Stimulated activated CD4-positive, alpha-beta T cell treated with anti-CD3 and anti-CD28 coated beads, Interleukin-1b, Interleukin-23, amount 100 ng/mL, for 24 hours (primary cell): ENCODE measurements around the gene DDX31.

Source experiments
- DNase-seq, 4 experiments: peaks; one replicate each; pipeline ENCODE4 v3.0.0-alpha.2; 2020; ENCODE audit warnings: low read depth in 4 of 4, low spot score in 1 of 4

The DDX31 gene

DNA sequence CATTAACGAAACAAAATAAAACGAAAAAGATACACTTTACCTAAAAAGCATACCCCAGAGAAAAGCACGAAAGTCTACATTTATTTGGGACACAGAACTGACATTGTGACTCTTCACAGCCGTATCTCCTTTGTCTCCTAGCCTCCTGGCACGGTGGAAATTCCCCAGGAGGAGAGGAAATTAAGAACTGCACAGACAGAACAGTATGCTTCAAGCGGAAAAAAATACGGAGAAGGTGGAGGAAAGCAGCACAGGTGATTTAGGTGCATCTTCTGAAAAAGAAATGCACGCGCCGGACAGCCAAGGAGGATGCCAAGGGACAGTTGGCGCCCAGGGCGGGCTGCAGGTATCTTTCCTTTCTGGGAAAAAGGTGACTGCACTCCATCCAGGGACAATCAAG is 32.0 kb downstream of the DDX31 start:
- no peak for DNase-seq

DNA sequence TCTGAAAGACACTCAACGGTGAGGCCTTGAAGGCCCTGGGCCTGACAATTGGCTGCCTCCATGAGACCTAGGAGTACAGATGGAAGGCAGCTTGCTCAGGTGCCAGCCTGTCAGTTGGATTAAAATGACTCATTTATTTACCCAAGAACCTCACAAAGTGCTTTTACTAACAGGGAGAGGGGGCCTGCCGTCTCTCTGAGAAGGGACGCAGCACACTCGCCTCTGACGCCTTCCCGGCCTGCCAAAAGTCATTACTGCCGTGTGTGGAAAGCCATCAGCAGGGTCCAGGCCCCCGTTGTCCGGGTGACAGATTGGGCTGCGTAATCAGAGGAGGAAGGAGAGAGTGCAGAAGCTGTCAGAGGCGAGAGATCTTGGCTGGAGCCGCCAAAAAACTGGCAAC is 32.4 kb downstream of the DDX31 start:
- DNase-seq: no peak

DNA sequence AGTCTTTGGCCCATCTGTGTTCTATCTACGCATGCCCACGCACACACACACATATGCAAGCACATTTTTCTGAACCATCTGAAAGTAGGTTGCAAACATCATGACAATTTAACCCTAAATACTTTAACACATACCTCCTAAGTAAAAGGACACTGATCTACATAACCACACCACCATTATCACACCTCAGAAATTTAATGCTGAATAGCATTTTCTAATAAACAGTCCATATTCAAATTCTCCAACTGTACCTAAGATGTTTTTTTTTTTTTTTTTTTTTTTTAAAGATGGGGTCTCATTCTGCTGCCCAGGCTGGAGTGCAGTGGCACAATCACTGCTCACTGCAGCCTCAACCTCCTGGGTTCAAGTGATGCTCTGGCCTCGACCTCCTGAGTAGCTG is 35.5 kb downstream of the DDX31 start:
- no peak for DNase-seq

DNA sequence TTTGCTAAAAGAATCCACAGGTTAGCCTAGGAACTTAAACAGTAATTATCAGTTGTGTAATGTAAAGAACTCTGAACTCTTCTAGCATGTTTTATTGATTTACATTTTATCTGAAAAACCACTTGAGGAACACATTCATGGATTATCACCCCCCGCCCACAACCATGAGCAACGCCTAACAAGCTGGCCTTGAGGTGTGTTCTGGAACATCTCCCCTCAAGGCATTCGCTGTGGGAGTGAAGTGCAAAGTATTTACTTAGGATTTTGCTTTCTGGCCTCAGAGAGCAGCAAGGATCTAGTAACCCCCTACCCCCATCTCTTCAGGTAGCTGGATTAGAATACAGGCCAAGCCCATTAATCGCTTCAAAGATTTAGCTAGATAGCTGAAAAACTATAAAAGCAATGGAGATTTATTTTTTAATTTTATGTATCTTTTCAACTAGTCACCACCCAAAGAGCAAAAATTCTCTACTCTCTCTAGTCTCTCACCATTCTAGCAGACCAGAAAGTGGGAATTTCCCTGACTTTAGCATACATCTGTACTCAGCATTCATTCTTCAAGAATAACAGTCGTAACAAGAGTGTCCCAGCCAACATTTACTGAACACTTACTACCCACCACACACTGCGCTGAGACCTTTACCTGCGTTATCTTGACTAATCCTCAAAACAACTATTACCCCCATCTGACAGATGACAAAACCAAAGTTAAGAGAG is 37.2 kb downstream of the DDX31 start:
- DNase-seq: no peak

DNA sequence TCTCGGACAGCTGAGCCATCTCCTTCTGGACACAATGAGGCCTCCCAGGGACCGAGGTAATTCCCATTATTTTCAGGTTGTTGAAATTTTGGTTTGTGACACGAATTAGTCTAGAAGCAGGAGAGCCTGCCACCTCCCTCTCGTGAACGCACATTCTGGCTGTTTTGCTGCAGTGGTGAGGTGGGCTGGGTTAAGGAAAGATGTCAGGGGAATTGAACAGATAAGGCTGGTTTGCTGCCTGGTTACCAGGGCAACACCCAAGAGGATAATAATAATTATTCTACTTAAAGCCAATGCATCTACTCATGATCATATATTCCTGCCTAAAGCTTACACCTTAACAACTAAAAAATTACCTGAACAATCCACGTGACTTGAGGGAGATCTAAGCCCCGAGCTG is 38.1 kb downstream of the DDX31 start:
- no peak for DNase-seq

DNA sequence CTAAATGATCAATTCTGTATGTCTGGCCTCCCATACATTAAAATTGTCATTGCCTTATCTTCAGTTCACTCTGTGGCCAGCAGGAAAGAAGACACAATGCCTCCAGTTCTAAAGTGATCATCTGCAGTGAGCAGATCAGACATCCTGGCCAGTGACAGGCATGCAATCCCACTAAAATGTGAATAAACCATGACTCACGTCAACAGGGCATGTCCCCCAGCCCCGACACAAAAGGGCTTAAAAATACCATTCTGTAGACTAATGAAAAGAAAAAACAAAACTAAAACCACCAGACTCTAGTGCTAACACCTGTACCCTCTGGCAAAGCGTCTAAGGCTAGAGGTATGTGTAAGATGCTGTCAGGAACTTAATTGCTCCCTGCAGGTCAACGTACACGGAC is 38.5 kb downstream of the DDX31 start:
- DNase-seq: no peak

DNA sequence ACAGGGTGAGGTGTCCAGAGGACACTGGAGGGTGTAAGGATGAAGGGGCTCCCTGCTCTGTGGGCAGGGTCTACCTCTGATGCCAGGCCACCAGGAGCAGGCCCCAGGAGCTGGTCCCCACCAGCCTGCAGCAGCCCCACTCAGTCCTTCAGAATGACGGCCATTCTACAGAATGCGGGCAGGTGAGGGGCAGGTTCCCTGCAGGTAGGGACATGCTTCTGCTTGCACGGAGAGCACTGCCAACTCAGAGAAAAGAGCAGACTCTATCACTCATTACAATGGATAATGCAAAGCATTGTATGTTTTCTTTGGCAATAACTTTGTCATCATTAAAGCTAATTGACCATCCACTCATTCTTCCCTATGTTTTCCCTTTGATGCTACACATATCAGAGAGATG is 39.0 kb downstream of the DDX31 start:
- DNase-seq: no peak

DNA sequence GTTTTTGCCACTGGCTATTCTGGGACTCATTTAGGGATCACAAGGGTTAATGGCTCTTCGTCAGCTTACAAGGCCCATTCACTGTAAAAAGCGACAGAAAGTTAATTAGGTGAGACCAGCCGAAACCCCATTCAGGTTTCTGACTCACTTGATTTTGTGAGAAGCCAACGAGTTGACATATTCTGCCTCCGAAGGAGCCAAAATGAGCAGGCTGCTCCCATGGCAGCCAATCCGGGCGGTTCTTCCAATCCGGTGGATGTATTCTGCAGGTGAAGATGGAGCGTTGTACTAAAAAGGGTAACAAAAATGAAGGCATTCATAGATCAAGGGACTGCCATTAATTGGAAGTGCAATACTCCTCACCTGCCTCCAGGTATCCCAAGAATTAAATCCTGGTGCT is 39.7 kb downstream of the DDX31 start:
- DNase-seq: no peak

DNA sequence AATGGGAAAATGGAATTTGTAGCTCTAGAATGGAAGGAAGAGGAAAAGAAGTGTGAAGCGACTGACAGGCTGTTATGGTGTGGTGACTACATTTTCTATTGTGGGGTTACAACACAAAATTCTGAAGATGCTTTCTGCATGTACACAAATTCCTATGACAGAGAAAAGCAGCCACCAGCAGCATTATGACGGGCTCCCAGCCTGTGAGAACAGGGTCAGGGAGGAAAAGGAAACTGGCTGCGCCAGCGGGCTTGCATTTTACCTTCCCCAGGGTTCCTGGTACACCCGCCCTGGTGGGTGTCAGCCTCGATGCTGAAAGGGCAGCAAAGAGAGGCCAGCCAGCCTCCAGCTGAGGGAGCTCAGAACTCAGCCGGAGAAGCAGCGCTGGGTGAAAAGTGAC is 41.0 kb downstream of the DDX31 start:
- DNase-seq: no peak

DNA sequence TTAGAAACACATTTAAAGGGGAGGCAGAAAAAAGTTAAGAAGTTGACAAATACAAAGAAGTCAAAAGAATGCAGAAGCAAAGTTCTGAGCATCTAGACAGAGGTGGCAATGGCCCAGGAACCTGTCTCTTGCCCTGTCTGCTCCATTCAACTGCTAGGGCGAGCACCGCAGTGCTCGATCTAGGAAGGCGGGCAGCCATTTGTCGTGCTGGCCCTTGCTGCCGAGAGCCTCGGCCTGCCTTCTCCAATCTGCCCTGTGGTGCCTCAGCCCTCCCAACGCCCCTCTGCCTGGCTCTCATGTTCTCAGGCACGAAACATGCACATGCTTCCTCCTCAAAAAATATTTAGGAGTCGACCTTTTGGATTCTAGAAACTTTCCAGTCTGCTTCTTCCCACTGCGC is 42.2 kb downstream of the DDX31 start:
- no peak for DNase-seq

DNA sequence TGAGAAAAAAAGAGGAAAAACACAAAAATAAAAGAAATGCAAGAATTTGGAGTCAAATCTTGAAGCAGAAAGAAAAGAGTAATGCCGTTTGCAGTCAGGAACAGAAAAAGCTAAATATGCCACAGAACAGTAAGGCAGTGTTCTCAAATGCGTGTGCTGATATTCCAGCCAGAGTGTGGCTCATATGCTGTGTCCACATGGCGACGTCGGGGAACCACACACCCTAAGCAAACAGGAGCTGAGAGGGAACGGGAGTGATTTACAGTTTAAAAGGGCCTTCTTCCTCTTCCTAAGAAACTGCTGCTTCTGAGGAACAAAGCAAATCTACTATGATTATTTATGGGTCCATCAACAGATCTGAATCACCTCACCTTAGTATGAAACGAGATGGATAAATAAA is 42.7 kb downstream of the DDX31 start:
- no peak for DNase-seq

DNA sequence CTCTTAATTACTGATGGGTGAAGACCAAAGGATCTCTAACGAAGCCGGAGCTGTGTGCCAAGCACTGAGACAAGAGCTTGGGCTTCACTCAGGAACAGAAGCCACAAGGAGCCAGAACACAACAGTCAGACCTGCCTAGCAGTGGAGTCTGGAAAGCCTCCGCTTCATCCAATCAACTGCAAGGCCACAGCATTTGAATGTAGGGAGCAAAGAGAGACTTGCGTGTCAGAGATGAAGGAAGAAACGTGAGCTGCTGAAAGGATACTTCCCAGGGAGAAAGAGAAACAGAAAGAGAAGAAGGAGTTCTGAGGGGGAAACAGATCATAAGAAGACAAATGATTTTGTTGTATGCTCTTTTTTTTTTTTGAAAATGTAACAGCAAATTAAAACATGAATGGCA is 43.5 kb downstream of the DDX31 start:
- DNase-seq: no peak

DNA sequence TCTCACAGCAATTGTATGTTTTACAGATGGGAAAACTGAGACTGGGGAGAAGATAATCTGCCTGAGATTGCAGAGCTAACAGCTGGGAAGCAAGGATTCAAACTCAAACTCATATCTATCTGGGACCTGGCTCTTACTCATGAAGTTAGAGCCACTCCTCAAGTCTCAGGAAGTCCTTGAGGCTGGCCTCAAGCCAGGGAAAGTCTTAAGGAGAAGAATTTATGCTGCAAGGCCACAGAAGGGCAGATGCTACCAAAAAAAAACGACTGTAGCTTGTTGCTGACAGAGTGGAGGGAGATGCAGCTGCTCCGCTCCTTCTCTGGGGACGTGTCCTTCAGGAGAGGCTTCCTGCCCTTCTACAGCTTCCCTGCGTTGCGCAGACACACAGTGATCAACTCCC is 47.6 kb downstream of the DDX31 start:
- DNase-seq: no peak

DNA sequence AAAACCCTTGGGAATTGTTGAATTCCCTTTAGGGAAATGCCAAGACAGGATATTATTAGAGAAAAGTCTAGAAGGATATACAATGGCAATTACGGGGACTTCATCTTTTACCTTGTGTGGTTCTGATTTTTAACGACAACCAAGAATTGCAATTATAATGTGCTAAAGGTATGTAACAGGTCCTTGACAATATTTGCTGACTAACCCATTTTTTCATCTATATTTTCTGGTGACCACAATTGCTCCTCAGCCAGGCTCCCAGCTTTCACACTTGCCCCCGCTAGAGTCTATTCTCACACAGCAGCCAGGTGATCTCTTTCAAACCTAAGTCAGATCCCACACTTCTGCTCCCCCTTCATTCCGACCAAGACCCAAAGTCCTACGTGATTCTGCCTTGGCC is 53.1 kb downstream of the DDX31 start:
- no peak for DNase-seq

DNA sequence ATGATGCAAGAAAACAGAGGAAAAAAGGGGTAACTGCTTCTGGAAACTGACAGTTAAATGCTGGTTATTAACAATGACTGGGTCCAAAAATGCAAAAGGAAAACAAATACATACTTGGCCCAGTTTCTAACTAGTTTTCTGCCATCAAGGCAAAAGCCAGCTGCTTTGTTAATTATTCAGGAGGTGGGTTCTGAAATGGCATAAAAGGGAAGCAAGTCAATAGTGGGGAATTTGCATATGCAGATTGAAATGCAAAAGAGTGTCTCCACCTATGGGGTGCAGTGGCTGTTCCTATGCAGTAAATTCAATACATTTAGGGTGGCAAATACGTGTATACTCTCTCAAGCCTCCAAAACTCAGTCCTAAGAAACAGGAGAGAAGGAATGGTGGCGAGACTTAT is 54.0 kb downstream of the DDX31 start:
- no peak for DNase-seq

DNA sequence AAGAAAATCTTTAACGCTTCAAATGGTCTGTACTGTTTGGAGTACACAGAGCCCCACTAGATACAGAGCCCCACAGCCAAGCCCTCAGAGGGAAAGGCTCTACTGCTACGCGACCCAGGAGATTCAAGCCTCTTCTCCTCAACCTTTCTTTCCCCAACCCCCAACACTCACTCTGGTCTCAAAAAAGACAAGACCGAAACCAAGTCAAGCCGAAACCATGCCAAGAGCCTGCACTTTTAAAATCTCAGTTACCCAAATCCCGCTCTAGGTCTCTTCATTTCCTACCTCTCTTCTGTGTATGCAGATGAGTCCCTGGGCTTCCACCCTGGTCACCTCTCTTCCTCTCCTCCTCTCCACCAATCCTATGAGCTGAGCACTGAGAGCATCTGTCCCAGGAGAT is 55.5 kb downstream of the DDX31 start:
- no peak for DNase-seq

DNA sequence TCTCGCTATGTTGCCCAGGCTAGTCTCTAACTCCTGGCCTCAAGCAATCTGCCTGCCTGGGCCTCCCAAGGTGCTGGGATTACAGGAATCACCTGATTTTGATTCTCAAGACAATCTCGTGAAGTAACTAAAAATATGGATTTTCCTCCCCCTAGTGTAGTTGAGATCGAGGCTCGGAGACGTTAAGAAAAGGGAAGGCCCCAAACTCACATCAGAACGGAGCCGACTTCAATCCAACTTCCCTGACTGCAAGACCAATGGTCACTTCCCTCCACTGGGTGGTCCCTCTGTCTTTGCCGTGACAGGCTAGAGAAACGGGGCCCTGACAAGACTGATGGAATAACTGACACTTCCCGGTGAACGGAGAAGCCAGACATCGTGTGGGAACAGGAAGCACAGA is 59.1 kb downstream of the DDX31 start:
- DNase-seq: no peak

DNA sequence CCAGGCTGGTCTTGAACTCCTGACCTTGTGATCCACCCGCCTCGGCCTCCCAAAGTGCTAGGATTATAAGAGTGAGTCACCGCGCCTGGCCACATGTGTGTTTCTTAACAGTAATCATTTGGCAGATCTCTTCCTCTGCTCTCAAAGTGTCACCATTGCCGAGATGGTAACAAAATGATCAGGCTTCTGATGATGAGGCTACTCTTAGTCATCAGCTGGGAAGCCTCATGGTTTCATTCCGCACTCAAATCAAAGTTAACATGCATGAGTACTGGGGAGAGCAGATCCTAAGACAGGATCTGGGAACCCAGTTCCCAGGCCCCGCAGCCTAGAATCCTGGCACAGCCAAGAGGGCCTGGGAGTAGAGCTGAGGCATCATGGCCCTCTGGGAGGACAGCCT is 60.0 kb downstream of the DDX31 start:
- no peak for DNase-seq

DNA sequence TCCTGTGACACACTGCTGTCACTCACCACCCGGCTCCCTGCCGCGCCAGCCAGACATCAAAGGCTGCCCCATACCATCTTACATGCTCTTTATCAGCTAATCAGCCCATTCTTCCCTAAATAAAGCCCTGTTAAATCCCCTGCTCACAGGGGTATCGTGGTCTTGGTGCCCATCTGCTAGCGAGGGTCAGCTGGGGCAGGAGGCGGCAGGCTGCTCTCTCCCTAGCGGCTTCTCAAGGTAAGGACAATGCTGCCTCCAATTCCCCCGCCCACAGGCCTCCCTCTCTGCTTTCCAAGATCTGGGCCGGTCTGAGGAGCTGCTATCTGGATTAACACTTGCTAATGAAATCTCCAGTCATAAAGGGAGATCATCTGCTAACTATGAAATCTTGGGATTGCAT is 60.6 kb downstream of the DDX31 start:
- DNase-seq: no peak

DNA sequence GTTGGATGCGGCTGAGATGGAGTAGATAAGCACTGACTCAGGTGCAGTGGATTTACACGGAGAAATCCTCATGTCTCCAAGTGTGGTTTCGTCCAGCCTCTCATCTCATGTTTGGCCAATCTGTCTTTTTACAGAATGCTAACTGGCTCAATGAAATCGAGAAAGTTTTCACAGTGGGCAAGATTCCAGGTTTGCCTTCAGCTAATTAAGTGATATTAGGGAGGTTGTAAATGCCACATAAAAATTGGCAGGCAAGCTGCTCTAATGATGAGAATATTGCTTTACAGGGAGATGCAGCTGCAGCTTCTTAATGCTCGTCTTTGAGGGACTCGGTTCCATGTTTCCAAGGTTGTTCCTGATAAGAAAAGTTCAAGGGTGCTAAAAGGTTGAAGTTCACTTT is 63.7 kb downstream of the DDX31 start:
- no peak for DNase-seq

DNA sequence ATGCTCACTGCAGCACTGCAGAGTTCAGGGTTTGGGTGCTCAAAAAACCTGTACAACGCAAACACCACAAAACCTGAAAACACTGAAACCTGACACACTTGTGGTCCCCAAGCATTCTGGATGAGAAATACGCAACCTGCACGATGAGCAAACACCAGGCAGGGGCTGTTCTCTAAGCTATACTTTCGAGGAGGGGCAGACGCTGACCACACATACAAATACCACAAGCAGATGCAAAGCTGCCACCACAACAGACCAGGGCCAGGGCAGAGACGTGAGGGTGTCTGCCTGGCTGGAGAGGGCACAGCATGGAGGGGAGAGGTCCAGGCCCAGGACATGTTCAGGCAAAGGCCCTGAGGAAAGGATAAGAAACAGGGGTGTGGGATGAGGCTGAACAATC is 64.4 kb downstream of the DDX31 start:
- DNase-seq: no peak

DNA sequence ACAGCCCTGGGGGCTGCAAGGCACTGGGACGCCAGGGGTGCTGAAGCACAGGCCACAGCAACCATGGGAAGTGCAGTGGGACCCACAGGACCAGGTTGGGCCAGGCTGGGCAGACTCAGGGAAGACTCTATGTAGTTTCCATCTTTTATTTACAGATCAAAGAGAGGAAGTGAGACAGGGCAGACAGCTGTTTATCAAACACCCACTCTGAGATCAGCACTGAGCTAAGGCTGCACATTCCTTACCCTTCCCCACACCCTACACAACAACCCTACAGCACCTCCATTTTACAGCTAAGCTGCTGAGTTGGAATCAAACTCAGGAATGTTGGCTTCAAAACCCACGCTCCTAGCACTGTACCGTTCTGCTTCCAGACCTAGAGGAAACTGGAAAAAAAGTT is 67.6 kb downstream of the DDX31 start:
- no peak for DNase-seq

DNA sequence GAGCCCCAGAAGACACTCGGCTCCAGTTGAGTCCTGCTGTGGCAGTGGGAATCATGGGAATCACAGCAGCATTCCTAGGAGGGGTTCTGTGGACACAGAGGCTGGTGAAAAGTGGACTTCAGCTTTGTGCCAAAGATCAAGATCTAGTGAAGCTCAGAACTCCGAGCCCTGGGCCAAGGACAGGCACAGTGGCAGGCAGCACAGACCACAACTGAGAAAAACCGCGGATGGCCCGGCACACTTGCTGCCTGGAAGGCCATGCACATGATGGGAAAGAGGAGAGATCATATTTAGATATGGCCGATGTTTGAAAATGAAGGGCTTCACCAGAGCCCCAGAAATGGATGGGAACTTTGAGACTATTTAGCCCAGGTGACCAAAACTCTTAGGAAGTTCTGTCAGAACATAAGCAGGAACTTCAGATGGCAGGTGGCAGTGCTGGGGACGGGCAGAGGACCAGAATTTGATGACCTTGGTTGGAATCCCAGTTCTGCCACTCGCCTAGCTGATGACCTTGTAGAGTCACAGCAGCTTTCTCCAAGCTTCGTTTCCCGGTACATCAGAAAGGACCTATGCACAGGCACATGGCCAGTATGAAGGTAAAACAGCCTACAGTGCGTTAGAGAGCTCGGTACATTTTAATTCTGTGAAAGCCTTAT is 69.3 kb downstream of the DDX31 start:
- no peak for DNase-seq
